LNCAP (cell line): Measurements from ENCODE around the gene LARP1.

Source experiments
- CTCF ChIP-seq: fragments of 450-650 bp; IDR thresholded peaks from 2 replicates; pipeline ENCODE4 v1.5.1; 2017; ENCODE audit warnings: mild to moderate bottlenecking

The LARP1 gene

GRCh38 chr5:154842689-154843530, 87.7 kb downstream of the LARP1 start:
- TF ChIP-seq CTCF = no peak

GRCh38 chr5:154844809-154845208, 89.6 kb downstream of the LARP1 start:
- TF ChIP-seq CTCF = no peak

- no peak for TF ChIP-seq CTCF
Measured at GRCh38 chr5:154849264-154849785, 94.1 kb downstream of the LARP1 start.

- no peak for TF ChIP-seq CTCF
Measured at GRCh38 chr5:154849791-154850201, 94.6 kb downstream of the LARP1 start.

- TF ChIP-seq CTCF = no peak
Measured at GRCh38 chr5:154850255-154851062, 95.3 kb downstream of the LARP1 start, which contains the start of gene FAXDC2. TSS of gene FAXDC2 (minus strand) at chr5:154850603. CDS start at chr5:154838178, 12,425 bp downstream.

- no peak for TF ChIP-seq CTCF
Measured at GRCh38 chr5:154851351-154851750, 96.2 kb downstream of the LARP1 start.

- no peak for TF ChIP-seq CTCF
Measured at GRCh38 chr5:154857530-154858296, 102.5 kb downstream of the LARP1 start.
